CD4-positive, alpha-beta T cell treated with Interferon alpha-2 for 1 hour (primary cell): ENCODE results near the gene REEP6.
"Not testable (repeated sequence)": the region's sequence is repeated elsewhere in the genome, so short reads cannot be mapped to it uniquely, and the experiment has no call there.

ENCODE experiments used
- DNase-seq, 2 donors: peaks; one replicate each; pipeline ENCODE4 v3.0.0-alpha.2; 2020 to 2022

REEP6 gene

GRCh38 chr19:1509602-1510441 lies 18.8 kb downstream of the REEP6 start:
- DNase-seq, result no peak

GRCh38 chr19:1510442-1510806 lies 19.4 kb downstream of the REEP6 start:
- no peak for DNase-seq

GRCh38 chr19:1510807-1511206 lies 19.8 kb downstream of the REEP6 start:
- DNase-seq, result no peak

- DNase-seq, result no peak
Observed at GRCh38 chr19:1511318-1512317, 20.6 kb downstream of the REEP6 start.

- DNase-seq, result peak; percentile 49 to 71
Observed at GRCh38 chr19:1512671-1513498, 21.9 kb downstream of the REEP6 start, which contains the start of gene ADAMTSL5. Gene ADAMTSL5 (minus strand): TSS chr19:1513019. CDS start chr19:1510943, 2,076 bp downstream.

DNA sequence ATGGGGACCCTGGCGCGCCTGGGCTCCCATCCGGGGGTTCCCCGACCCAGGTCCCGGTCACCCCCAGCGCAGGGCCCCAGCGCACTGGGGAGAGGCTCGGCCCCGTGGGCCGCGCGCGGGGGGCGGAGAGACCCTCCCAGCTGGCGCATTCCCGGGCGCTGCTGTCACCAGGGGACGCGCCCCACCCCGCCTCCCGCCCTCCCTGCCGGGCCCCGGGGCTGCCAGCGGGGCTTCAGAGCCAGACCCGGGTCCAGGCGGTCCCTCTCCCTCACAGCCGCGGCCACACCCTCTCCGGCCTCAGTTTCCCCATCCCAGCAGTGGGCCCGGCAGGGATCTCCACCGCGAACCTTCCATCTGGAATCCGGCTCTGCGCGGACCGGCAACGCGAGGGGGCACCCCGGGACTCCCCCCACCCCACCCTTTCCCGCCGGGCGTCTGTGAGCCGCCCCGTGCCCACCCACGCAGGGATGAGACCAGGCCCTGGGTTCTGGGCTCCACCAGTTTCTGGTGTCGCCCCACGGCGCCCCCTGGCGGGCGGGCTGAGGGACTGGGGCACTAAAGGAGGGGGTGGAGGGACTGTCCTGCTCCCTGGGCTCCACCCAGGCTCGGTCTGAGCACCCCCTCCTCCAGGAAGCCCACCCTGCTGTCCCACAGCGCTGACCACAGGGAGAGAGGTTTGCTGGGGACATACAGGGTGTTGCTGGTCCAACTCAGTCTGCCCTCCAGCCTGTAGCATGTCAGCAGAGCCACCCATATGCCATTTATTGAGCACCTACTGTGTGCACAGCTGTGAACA lies 22.7 kb downstream of the REEP6 start:
- DNase-seq, result peak; percentile 51 to 74

DNA sequence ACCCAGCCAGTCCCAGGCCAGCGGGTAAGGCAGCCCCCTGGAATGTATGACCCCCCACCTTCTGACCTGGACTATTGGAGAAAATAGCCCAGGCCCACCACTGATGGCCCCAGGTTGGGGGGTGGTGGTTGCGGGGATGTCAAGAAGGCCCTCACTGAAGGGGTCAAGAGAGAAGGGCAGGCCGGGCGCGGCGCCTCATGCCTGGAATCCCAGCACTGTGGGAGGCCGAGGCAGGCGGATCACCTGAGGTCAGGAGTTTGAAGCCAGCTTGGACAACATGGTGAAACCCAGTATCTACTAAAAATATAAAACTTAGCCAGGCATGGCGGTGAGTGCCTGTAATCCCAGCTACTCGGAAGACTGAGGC lies 23.3 kb downstream of the REEP6 start:
- DNase-seq, result no peak

- no peak for DNase-seq
Observed at GRCh38 chr19:1514986-1515721, 24.2 kb downstream of the REEP6 start.

GRCh38 chr19:1516395-1516753 lies 25.4 kb downstream of the REEP6 start:
- DNase-seq, result no peak

DNA sequence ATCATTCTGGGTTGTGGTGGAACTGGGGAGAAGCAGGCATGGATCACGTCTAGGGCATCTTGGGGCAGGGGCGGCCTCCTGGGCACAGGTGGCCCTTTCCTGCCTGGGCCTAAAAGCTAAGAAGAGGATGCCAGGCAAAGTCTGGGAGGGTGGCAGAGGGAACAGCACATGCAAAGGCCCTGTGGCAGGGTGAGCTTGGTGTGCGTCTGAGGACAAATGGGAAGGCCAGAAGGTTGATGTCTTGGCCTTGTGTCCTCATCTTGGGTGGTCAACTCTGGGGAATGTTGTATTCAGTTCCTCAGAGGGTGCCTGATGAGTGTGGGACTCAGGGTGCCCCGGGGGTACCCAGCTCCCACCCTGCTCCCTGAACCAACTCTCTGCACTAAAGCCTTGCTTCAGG lies 27.5 kb downstream of the REEP6 start:
- no peak for DNase-seq

- not testable (repeated sequence) for DNase-seq
Observed at GRCh38 chr19:1519802-1520201, 28.8 kb downstream of the REEP6 start.

- DNase-seq, result no peak
Observed at GRCh38 chr19:1520203-1520780, 29.3 kb downstream of the REEP6 start.

DNA sequence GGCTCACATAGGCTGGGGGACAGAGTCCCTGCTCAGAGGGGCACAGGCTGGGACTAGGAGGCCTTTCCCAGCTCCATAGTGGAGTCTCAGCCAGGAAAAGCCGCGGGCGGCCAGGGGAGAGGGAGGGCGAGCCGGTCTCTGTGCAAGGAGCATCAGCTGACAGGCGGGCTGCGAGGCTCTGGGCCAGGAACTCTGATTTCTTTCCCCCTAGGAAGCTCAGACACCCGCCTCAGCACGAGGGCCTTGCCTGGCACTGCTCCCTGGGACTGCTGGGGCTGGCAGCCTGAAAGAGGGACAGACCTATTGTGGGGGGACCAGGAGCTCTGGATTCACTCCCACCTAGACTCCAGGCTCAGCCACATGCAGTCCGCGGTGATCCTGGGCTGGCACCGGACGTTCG lies 30.7 kb downstream of the REEP6 start:
- no peak for DNase-seq

DNA sequence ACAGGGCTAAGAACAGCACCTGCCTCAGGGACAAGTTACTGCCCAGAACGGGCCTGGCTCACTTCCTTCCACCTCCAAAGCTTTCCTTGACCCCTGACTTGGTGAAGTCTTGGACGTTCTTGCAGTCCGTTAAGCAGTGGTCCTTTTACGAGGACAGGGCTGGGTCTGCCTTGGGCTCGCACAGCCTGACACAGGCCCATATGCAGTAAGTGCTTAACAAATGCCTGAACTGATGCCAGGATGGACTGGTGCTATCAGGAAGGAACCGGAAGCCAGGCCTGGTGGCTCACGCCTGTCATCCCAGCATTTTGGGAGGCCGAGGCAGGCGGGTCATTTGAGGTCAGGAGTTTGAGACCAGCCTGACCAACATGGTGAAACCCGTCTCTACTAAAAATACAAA lies 31.1 kb downstream of the REEP6 start:
- no peak for DNase-seq

DNA sequence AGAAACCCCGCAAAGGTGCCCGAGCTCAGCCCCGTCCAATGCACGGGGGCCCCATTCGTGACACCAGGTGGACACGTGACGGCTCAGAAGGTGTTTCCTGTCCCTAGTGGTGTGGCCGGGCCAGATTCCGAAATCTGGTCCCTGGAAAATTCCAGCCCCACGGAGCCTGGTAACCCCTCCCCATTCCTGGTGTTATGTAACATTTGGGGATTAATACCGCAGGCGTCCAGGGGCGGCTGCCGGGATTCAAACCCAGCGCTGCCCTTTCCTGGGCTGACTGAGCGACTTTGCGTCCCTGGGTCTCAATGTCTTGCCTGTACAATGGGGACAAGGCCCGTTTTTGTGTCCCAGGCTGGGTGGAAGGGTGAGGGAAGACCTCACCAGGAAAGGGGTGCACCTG lies 31.9 kb downstream of the REEP6 start:
- DNase-seq, result no peak

DNA sequence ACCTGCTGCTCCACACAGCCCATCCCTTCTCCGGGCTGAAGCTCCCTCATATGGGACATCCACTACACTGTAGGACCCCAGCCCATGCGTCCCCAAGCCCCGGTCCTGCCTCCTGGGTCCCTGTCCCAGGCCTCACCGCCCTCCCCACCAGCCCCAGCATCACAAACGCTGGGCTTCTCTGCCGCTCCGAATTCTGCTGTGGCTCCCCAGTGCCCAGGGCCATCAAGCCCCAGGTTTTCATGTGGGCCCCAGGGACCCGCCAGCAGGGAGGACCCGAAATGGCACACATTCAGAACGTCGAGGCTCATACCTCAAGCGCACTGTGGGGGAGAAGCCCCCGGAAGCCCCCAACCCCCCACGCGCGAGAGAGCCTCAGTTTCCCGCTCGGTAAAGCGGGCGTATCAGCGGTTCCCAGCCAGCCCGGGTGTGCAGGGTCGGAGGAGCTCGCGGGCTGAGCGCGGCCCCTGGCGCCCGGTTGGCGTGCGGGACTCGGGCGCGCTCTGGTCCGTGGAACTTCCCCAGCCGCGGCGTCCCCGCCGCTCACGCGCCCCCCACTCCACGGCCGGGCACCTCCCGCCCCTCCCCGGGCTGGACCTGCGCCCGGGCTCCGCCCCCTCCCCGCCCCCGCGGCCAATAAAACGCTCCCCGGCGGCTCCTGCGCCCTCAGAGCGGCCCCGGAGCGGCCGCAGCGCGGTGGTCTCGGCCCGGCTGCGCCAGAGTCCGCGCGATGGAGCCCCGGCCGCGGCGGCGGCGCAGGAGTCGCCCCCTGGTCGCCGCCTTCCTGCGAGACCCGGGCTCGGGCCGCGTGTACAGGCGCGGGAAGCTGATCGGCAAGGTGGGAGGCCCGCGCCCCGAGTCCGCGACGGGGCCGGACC lies 32.7 kb downstream of the REEP6 start, which contains the start of gene PLK5:
Gene PLK5 (plus strand): TSS at position 666 of the 875 bp plus-strand sequence. CDS start 2,920 bp downstream, outside the sequence.
- no peak for DNase-seq

- DNase-seq, result no peak
Observed at GRCh38 chr19:1524287-1524971, 33.4 kb downstream of the REEP6 start.

DNA sequence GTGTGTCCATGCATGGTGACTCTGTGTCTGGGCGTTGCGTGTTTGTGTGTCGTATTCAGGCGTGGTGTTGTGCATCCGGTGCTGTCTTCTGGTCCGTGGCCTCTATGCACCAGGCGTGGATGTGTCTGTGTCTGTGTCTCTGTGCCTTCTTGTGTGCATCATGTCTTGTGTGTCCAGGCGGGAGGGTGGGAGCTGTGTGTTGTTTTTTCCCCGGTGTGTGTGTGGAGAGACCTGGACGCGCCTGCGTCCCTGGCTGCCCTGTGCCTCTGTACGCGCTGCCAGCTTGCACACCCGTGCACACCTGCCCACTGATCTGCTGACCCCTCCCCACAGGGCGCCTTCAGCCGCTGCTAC lies 34.0 kb downstream of the REEP6 start:
- DNase-seq, result no peak

- no peak for DNase-seq
Observed at GRCh38 chr19:1525343-1525742, 34.4 kb downstream of the REEP6 start.
